NB4 (cell line): Measurements from ENCODE around the gene YWHAG.

ENCODE experiments used
- CTCF ChIP-seq: IDR thresholded peaks from one replicate; pipeline ENCODE4 v1.5.1; 2012; ENCODE audit warnings: low read depth, low read length
- POLR2A ChIP-seq: IDR thresholded peaks from 2 replicates; pipeline ENCODE4 v1.6.1; 2011; ENCODE audit warnings: mild to moderate bottlenecking; ENCODE audit not compliant: insufficient read length; ENCODE audit errors: extremely low read depth

- TF ChIP-seq POLR2A: no peak
- no peak for TF ChIP-seq CTCF
Measured at GRCh38 chr7:76343931-76344321, 14.9 kb downstream of the YWHAG start.
